HepG2 (cell line): Measurements from ENCODE around the gene HERC4. TPM values are rescaled to one million over a fixed set of nuclear protein-coding genes. Genes with fewer than 3 reads are reported as not detected.

Source experiments
- AGO2 ChIP-seq: fragments of 200-400 bp; formaldehyde crosslinking; optimal IDR thresholded peaks from 2 replicates; pipeline ENCODE3; 2017; ENCODE audit warnings: mild to moderate bottlenecking, low read depth, low read length, moderate library complexity
- BHLHE40 ChIP-seq: IDR thresholded peaks from 2 replicates; pipeline ENCODE4 v1.6.1; 2011; ENCODE audit warnings: low read length, improper control_type of control experiment
- HMG20A ChIP-seq: IDR thresholded peaks from 2 replicates; pipeline ENCODE4 v1.6.1; 2016; ENCODE audit warnings: borderline replicate concordance
- HMGXB3 ChIP-seq: sonication (generic); formaldehyde crosslinking; IDR thresholded peaks from 2 replicates; pipeline ENCODE4 v1.4.0; 2020; ENCODE audit warnings: missing genetic modification reagents, borderline replicate concordance
- KAT8 ChIP-seq: IDR thresholded peaks from 2 replicates; pipeline ENCODE4 v1.6.1; 2016; ENCODE audit warnings: missing genetic modification reagents, missing compliant biosample characterization
- KDM1A ChIP-seq: IDR thresholded peaks from 2 replicates; pipeline ENCODE4 v1.6.1; 2016; ENCODE audit warnings: missing compliant biosample characterization
- KDM2A ChIP-seq: sonication (generic); formaldehyde crosslinking; IDR thresholded peaks from 2 replicates; pipeline ENCODE4 v1.4.0; 2020; ENCODE audit warnings: low read depth, missing genetic modification reagents, borderline replicate concordance
- KLF16 ChIP-seq, 2 experiments: sonication (generic) in 1 of 2; formaldehyde crosslinking in 1 of 2; IDR thresholded peaks; 2 replicates each; pipeline versions ENCODE4 v1.6.1 to v1.8.0; 2016 to 2023; ENCODE audit warnings: missing genetic modification reagents in 2 of 2, missing compliant biosample characterization in 1 of 2
- NFKB2 ChIP-seq: sonication (generic); formaldehyde crosslinking; IDR thresholded peaks from 2 replicates; pipeline ENCODE4 v1.4.0; 2020; ENCODE audit warnings: missing genetic modification reagents, borderline replicate concordance
- NR2C2 ChIP-seq: sonication (generic); formaldehyde crosslinking; IDR thresholded peaks from 2 replicates; pipeline ENCODE4 v1.4.0; 2020; ENCODE audit warnings: missing genetic modification reagents, mild to moderate bottlenecking, moderate library complexity, borderline replicate concordance
- SAFB2 ChIP-seq: sonication (generic); formaldehyde crosslinking; IDR thresholded peaks from 2 replicates; pipeline ENCODE4 v1.5.1; 2020; ENCODE audit warnings: missing genetic modification reagents, low read depth, mild to moderate bottlenecking, borderline replicate concordance
- TFAP4 ChIP-seq: sonication (generic); IDR thresholded peaks from 2 replicates; pipeline ENCODE4 v1.6.1; 2016; ENCODE audit warnings: low read depth, borderline replicate concordance
- ZC3H13 ChIP-seq: sonication (generic); formaldehyde crosslinking; IDR thresholded peaks from 2 replicates; pipeline ENCODE4 v1.8.1; 2023; ENCODE audit warnings: mild to moderate bottlenecking, missing genetic modification reagents, moderate library complexity
- ZGPAT ChIP-seq: IDR thresholded peaks from 2 replicates; pipeline ENCODE4 v1.6.1; 2016; ENCODE audit warnings: mild to moderate bottlenecking
- ZMYM3 ChIP-seq: sonication (generic); formaldehyde crosslinking; IDR thresholded peaks from 2 replicates; pipeline ENCODE4 v1.5.1; 2020; ENCODE audit warnings: mild to moderate bottlenecking, missing genetic modification reagents
- ZNF180 ChIP-seq: sonication (generic); formaldehyde crosslinking; IDR thresholded peaks from 2 replicates; pipeline ENCODE4 v1.4.0; 2020; ENCODE audit warnings: low read depth, missing genetic modification reagents, borderline replicate concordance
- ZNF350 ChIP-seq: sonication (generic); formaldehyde crosslinking; IDR thresholded peaks from 2 replicates; pipeline ENCODE4 v1.4.0; 2020; ENCODE audit warnings: mild to moderate bottlenecking, low read depth, missing genetic modification reagents, borderline replicate concordance
- ZNF414 ChIP-seq: sonication (generic); formaldehyde crosslinking; IDR thresholded peaks from 2 replicates; pipeline ENCODE4 v1.5.0; 2020; ENCODE audit warnings: missing genetic modification reagents
- ZNF44 ChIP-seq: sonication (generic); formaldehyde crosslinking; IDR thresholded peaks from 2 replicates; pipeline ENCODE4 v1.5.1; 2020; ENCODE audit warnings: mild to moderate bottlenecking, missing genetic modification reagents
- ZNF691 ChIP-seq: sonication (generic); formaldehyde crosslinking; IDR thresholded peaks from 2 replicates; pipeline ENCODE4 v1.4.0; 2020; ENCODE audit warnings: missing genetic modification reagents, low read depth, mild to moderate bottlenecking, borderline replicate concordance
- ZNF790 ChIP-seq: sonication (generic); formaldehyde crosslinking; IDR thresholded peaks from 2 replicates; pipeline ENCODE4 v1.8.0; 2022; ENCODE audit warnings: missing genetic modification reagents, mild to moderate bottlenecking, borderline replicate concordance
- ZNF850 ChIP-seq: sonication (generic); formaldehyde crosslinking; conservative IDR thresholded peaks from 2 replicates; pipeline ENCODE4 v1.9.0; 2021; ENCODE audit warnings: mild to moderate bottlenecking, missing genetic modification reagents
- polyA plus RNA-seq, 8 experiments: library from polyadenylated mRNA; depleted of rRNA in 3 of 8; stranded (reverse) in 7 of 8; unstranded in 1 of 8; fragments of >200 nt; fragmentation: Illumina TruSeq in 4 of 8; extraction: Trizol in 4 of 8; gene quantifications; 2 replicates each; pipeline versions ENCODE4 v1.2.1 to v1.2.3, GENCODE V29; 2011 to 2016; ENCODE audit warnings: low read depth in 4 of 8, missing spikeins in 1 of 8, mixed read lengths in 1 of 8; ENCODE audit not compliant: insufficient read depth in 1 of 8
- total RNA-seq, 5 experiments: library from RNA; depleted of rRNA; stranded (reverse); fragments of >200 nt; fragmentation: Illumina TruSeq; extraction: Trizol; gene quantifications; 2 replicates each; pipeline ENCODE4 v1.2.3, GENCODE V29; 2016; ENCODE audit warnings: low read depth in 1 of 5

The HERC4 gene
- total and polyA plus RNA-seq, 2 of the 13 experiments (the other 11 are each of a cell fraction or from before 2014, with no cell fraction given), result 9.8 to 20.2 TPM

- TF ChIP-seq HMGXB3 (no peak), KAT8 (CRISPR knock-in tag) (no peak), ZNF44 (CRISPR knock-in tag) (no peak), KDM1A (CRISPR knock-in tag) (peak; percentile 53; the same call in 1 of the 2 replicates), ZGPAT (no peak), SAFB2 (CRISPR knock-in tag) (no peak), ZMYM3 (CRISPR knock-in tag) (peak; percentile 86), HMG20A (no peak), NFKB2 (CRISPR knock-in tag) (no peak), BHLHE40 (no peak), ZNF691 (CRISPR knock-in tag) (no peak), AGO2 (no peak), KDM2A (CRISPR knock-in tag) (no peak), ZNF414 (0 out of 2 replicates have a peak, but pooled peaks have one; percentile 9), ZNF180 (CRISPR knock-in tag) (no peak), ZNF350 (CRISPR knock-in tag) (no peak), ZNF790 (CRISPR knock-in tag) (no peak), KLF16 (CRISPR knock-in tag; IDR thresholded peaks at IDR 0.05) (no peak), ZNF850 (CRISPR knock-in tag) (no peak), TFAP4 (0 out of 2 replicates have a peak, but pooled peaks have one; percentile 52), ZC3H13 (CRISPR knock-in tag) (no peak), NR2C2 (CRISPR knock-in tag) (no peak)
Observed at GRCh38 chr10:67883710-67884312, 191.3 kb downstream of the HERC4 start (continued).
